Measurements from ENCODE around the gene GALNT3. TPM values are rescaled to one million over a fixed set of nuclear protein-coding genes. Genes with fewer than 3 reads are reported as not detected.

Gene GALNT3
- total and polyA plus RNA-seq, 3 donors from 2014 or later, result 13.4 to 45.0 (median 16.6) TPM

DNA sequence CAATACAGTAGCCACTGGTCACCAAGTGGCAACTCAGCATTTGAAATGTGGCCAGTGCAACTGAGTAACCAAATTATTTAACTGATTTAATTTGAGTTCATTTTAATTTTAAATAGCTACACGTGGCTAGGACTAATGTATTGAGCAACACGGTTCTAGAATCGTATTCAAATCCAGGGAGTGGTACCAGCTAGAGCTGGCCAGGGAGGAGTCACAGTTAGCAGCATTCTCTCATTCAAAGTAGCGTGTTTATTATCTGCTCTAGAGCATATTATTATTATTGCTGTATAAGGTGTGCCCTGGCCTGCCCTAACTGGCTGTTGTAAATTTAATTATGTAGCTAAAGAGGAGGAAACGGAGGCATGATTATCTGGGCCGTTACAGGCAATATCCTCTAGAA is 92.9 kb downstream of the GALNT3 start:
- WGBS, 2 donors, result 85 to 91% methylated on average over 6 of the region's 6 CpGs
- no peak overlapping the region for H3K4me3 ChIP-seq
- H3K27ac ChIP-seq, result no peak overlapping the region
- no peaks in the 10 kb centered on the region for H3K27me3 ChIP-seq
- no peaks in the 10 kb centered on the region for H3K36me3 ChIP-seq (ENCODE audit: low read depth, missing control alignments)
- DNase-seq, result no peak
- no peak for TF ChIP-seq POLR2A (IDR thresholded peaks at IDR 0.05)
- TF ChIP-seq, protein P1, sequence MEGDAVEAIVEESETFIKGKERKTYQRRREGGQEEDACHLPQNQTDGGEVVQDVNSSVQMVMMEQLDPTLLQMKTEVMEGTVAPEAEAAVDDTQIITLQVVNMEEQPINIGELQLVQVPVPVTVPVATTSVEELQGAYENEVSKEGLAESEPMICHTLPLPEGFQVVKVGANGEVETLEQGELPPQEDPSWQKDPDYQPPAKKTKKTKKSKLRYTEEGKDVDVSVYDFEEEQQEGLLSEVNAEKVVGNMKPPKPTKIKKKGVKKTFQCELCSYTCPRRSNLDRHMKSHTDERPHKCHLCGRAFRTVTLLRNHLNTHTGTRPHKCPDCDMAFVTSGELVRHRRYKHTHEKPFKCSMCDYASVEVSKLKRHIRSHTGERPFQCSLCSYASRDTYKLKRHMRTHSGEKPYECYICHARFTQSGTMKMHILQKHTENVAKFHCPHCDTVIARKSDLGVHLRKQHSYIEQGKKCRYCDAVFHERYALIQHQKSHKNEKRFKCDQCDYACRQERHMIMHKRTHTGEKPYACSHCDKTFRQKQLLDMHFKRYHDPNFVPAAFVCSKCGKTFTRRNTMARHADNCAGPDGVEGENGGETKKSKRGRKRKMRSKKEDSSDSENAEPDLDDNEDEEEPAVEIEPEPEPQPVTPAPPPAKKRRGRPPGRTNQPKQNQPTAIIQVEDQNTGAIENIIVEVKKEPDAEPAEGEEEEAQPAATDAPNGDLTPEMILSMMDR (IDR thresholded peaks at IDR 0.05), result no peak
- no peaks in the 10 kb centered on the region for H3K9me3 ChIP-seq
- peaks cover 4% of the 10 kb centered on the region for H3K4me1 ChIP-seq
- intact Hi-C loops (cut with DNase I; ENCODE audit: low total_unique reads), result no loop called here

DNA sequence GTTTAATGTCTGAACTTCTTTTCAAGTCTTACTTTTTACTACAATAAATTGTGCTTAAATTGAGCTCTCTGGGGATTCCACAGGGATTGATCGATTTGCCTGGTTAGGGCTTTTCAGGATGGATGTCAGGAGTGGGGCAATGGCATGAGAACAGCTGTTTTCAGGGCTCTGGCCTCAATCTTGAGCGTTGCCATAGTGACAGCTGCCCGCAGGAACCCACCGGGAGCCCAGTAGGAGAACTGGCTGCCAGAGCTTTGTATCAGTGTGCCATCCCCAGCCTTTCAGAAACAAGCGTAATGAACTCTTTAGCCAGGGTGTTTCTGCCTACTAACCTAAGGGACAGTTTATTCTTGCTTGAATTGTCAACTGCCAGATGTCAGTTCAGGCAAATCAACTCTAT is 93.5 kb downstream of the GALNT3 start:
- no peaks in the 10 kb centered on the region for H3K36me3 ChIP-seq (ENCODE audit: low read depth, missing control alignments)
- TF ChIP-seq, protein P1 (IDR thresholded peaks at IDR 0.05), result no peak
- TF ChIP-seq POLR2A (IDR thresholded peaks at IDR 0.05), result no peak
- H3K27me3 ChIP-seq, result no peaks in the 10 kb centered on the region
- H3K4me1 ChIP-seq, result peaks cover 4% of the 10 kb centered on the region
- 75 to 82% methylated on average over 5 of the region's 5 CpGs for WGBS, 2 donors
- no peak overlapping the region for H3K27ac ChIP-seq
- intact Hi-C loops (cut with DNase I; ENCODE audit: low total_unique reads), result no loop called here
- no peak overlapping the region for H3K4me3 ChIP-seq
- DNase-seq, result no peak
- H3K9me3 ChIP-seq, result no peaks in the 10 kb centered on the region

DNA sequence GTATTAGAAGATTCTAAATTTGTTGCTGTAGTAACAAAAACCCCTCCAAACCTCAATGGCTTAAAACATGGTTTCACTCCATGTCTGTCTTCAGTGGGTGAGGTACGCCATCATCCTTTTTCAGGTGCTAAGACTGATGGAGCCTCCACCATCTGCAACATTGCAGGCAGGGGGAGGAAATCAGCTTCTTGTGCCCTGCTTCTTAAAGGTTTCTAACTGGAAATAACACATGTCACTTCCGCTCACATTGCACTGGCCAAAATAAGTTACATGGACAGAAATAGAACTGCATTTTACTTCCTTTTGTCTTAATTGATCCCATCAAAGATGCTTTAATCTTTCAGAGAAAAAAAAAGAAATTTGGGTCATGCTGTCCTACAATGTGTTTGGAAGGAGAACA is 94.1 kb downstream of the GALNT3 start:
- Histone ChIP-seq H3K4me1 (peaks cover 4% of the 10 kb centered on the region), H3K27ac (no peak overlapping the region), H3K9me3 (no peaks in the 10 kb centered on the region), H3K4me3 (no peak overlapping the region), H3K36me3 (ENCODE audit: low read depth, missing control alignments) (no peaks in the 10 kb centered on the region), H3K27me3 (no peaks in the 10 kb centered on the region)
- intact Hi-C loops (cut with DNase I; ENCODE audit: low total_unique reads), result no loop called here
- 90 to 93% methylated on average over 2 of the region's 2 CpGs for WGBS, 2 donors
- no peak for DNase-seq
- TF ChIP-seq, protein P1 (IDR thresholded peaks at IDR 0.05), result no peak
- TF ChIP-seq POLR2A (IDR thresholded peaks at IDR 0.05), result no peak

DNA sequence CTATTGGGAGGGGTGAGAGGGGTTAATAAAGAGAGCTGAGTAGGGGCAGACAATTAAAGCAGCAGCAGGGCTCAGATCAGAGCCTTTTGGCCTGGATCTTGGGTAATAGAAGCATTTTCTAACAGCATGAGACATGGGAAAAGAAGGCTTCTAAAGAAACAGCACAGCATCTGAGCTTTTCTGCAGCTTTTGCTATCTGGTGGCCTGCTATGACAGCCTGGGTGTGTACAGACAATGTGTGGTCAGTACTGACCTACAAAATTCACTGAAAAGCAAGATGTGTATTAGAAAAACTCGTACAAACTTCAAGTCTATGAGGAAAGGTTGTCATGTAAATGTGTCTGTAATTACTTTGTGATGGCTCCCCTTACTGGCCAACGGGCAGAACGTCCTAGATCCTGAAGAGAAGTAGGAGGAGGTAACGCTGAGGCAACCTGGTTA is 95.6 kb downstream of the GALNT3 start:
- no peaks in the 10 kb centered on the region for H3K9me3 ChIP-seq
- peak; percentile 64 for DNase-seq
- TF ChIP-seq POLR2A (IDR thresholded peaks at IDR 0.05), result no peak
- TF ChIP-seq, protein P1 (IDR thresholded peaks at IDR 0.05), result peak in 2 of 3 experiments; percentile 29 to 43
- no peaks in the 10 kb centered on the region for H3K36me3 ChIP-seq (ENCODE audit: low read depth, missing control alignments)
- H3K4me1 ChIP-seq, result peaks cover 4% of the 10 kb centered on the region
- 13 to 17% methylated on average over 4 of the region's 4 CpGs for WGBS, 2 donors
- intact Hi-C loops (cut with DNase I; ENCODE audit: low total_unique reads), result no loop called here
- no peak overlapping the region for H3K27ac ChIP-seq
- no peak overlapping the region for H3K4me3 ChIP-seq
- H3K27me3 ChIP-seq, result no peaks in the 10 kb centered on the region

DNA sequence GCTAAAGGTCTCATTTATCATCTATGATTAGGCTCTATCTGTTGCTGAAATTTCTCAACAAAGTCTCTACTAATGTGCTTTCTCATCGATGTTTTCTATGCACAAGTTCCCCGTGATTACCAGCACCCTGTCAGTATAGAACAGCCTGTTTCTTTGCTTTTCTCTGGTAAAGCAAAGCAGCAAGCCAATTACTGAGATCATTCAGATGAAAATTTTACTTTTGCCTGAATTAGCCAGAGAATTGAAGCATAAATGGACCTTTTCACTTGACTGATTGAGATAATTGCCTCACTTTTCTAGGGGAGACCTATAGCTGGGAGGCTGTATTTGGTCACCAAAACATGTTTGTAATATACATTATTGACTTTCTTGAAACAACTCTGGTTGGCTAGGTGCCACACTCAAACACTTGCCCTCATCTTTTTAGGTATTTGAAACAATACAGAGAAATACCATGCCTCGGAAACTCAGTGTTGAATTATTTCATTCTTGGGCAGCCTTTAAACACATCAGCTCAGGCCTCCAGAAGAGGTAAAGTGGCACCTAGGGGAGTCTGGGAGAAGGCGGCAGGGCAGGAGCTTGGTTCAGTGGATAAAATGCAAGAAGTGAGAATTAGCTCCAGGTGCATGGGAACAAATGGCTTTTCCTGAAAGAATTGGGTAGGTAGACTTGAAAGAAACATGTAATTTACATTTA is 96.2 kb downstream of the GALNT3 start:
- 90 to 92% methylated on average over 4 of the region's 4 CpGs for WGBS, 2 donors
- no peak overlapping the region for H3K27ac ChIP-seq
- no peaks in the 10 kb centered on the region for H3K36me3 ChIP-seq (ENCODE audit: low read depth, missing control alignments)
- peaks cover 4% of the 10 kb centered on the region for H3K4me1 ChIP-seq
- no peaks in the 10 kb centered on the region for H3K27me3 ChIP-seq
- DNase-seq, result no peak
- no peaks in the 10 kb centered on the region for H3K9me3 ChIP-seq
- H3K4me3 ChIP-seq, result no peak overlapping the region
- intact Hi-C loops (cut with DNase I; ENCODE audit: low total_unique reads), result no loop called here
- TF ChIP-seq, protein P1 (IDR thresholded peaks at IDR 0.05), result no peak
- TF ChIP-seq POLR2A (IDR thresholded peaks at IDR 0.05), result no peak
